GM19467 (cell line): Measurements from ENCODE around the gene PPTC7.
"Not testable (repeated sequence)": the region's sequence is repeated elsewhere in the genome, so short reads cannot be mapped to it uniquely, and the experiment has no call there.

ENCODE experiments used
- ATAC-seq: cut with Tn5 transposase; IDR thresholded peaks from one replicate; pipeline ENCODE4 v1.9.1; 2021; ENCODE audit warnings: mild to moderate bottlenecking, moderate library complexity; ENCODE audit not compliant: unreplicated experiment

Gene PPTC7, protein sequence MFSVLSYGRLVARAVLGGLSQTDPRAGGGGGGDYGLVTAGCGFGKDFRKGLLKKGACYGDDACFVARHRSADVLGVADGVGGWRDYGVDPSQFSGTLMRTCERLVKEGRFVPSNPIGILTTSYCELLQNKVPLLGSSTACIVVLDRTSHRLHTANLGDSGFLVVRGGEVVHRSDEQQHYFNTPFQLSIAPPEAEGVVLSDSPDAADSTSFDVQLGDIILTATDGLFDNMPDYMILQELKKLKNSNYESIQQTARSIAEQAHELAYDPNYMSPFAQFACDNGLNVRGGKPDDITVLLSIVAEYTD

DNA sequence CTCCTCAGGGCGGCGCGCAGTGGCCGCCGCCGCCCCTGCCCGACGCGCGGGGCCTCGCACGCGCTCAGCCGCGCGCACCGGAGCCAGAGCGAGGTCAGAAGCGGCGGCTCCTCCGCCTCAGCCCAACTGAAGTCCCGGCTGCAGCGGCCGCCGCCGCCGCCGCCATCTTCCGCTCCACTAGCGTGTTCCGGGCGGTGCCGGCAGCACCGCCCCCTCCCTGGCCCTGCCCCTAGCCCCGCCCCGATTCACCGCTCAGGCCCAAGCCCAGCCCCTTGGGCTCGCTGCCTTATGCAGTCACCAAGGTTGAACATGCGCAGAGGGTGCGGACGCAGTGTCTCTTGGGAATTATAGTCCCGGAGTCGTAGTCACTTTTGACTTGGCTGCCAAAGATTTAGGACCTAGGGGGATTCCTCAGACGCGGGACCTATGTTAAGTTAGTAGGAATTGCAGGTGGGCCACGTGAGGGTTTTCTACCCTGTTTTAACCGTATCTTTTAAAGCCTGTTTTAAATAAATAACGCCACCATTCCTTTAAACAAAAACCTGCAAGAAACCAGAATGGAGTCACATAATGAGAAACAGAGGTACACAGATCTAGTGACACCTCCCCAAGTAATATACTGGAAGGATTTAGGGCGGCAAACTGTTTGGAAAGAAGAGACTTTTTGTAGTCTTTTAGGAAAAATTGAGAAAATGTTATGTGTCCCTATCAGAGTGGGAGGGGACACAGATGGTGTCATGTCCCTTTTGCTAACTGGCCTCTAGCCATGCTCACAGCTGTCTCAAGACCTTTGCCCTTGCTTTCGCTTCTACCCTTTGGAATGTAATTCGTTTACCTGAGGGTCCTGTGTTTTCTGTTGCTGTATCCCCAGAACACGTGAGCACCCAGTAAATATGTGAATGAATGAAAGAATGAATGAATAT is at the start of gene PPTC7:
TSS of gene PPTC7 (minus strand) at position 182 of the 923 bp plus-strand sequence. CDS start 287 bp downstream, outside the sequence.
- peak; percentile 80 for ATAC-seq

DNA sequence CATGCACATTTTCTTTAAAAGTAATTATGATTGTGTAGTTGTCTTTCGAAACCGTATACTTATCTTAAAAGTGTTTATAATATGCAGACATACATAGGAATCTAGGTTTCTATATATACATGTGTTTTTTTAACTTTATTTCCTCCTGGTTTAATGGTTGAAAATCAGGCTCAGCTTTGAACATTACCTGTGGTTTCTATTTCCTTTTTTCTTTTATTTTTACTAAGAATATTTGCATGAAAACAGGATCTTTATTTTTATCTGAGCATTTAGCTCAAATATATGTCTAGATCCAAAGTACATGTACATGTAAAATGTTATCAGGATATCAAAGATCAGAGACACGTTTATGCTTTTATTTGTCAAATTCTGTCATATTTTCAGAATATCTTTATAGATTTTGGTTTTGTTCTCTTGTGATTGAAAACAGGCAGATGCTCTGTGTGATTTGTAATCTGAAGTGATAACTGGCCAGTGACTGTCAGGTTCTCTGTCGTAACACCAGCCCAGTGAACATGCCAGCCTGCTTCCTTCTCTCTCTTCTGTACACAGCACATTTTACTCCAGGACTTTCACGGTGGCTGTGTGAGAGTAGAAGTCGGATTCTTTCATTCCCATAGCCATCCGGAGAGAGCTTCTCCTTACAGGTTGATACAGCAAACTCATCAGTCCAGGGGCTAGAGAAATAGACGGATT is 44.5 kb upstream of the PPTC7 start:
- no peak for ATAC-seq

DNA sequence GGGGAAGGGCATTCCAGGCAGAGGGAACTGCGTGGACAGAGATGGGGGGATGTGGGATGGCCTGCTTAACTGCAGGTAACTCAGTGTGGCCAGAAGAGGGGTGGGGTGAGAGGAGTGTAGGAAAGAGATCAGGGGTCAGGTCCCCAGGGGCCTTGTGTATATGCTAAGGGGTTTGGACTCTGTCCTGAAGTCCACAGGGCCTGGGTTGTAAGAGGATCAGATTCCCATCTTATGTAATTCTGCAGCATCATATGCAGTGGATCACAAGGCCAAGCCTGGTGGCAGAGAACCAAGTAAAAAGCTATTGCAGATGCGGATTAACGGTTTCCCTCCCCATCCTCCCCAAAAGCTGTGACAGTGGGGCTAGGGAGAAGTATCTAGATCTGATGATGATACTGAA is 39.5 kb upstream of the PPTC7 start:
- ATAC-seq = no peak

DNA sequence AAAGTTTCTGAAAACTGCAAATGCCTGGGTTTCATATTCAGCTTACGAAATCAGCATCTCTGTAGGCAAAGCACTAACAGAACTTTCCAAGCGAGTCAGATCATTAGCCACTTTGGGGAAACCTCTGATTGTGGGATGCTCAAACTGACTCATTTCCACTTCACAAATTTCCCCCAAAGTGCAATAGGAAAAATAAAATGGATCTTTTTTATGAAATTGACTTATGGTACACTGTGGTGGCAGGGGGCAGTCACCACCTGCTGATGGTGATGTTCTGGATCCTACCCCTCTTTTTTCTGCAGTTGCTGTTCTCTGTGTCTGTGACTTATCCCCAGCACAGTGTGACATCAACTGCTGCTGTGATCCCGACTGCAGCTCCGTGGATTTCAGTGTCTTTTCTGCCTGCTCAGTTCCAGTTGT is 36.4 kb upstream of the PPTC7 start:
- no peak for ATAC-seq

DNA sequence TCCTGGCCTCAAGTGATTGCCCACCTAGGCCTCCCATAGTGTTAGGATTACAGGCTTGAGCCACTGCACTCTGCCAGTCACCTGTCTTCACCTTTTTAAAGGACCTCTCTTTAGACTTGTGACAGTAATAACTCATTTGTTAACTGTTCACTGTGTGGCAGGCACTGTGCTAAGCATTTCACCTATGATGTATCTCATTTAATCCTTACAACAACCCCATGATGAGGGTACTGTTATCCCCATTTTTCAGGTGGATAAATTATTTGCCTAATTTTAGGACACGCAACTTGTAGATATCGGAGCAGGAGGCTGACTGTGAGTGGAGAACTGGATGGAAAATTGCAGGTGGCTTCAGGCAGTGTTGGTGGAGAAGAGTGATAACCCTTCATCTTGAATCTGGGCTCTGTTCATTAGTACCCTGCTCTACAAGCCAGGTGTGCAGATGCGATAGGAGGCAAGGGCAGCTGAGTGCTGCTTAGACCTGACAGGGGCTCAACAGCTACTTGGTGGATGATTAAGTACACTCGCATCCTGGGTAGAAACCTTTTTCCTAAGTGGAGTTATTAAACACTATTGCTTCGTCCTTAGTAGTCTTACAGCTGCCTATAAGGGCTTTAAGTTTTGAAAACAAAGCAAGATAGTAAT is 33.5 kb upstream of the PPTC7 start:
- no peak for ATAC-seq

DNA sequence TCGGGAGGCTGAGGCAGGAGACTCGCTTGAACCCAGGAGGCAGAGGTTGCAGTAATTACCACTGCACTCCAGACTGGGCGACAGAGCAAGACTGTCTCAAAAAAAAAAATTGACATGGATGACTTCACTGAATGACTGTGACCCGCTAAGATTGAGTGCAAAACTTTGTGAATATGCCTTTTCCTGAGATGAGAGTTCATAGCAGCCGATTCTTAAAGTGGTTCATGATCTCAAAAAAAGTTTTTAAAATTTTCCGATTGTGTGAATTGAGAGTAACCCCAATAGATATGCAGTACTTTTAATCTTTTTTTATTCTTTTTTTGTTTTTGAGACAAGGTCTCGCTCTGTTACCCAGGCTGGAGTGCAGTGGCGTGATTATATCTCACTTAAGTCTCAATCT is 32.1 kb upstream of the PPTC7 start:
- no peak for ATAC-seq

DNA sequence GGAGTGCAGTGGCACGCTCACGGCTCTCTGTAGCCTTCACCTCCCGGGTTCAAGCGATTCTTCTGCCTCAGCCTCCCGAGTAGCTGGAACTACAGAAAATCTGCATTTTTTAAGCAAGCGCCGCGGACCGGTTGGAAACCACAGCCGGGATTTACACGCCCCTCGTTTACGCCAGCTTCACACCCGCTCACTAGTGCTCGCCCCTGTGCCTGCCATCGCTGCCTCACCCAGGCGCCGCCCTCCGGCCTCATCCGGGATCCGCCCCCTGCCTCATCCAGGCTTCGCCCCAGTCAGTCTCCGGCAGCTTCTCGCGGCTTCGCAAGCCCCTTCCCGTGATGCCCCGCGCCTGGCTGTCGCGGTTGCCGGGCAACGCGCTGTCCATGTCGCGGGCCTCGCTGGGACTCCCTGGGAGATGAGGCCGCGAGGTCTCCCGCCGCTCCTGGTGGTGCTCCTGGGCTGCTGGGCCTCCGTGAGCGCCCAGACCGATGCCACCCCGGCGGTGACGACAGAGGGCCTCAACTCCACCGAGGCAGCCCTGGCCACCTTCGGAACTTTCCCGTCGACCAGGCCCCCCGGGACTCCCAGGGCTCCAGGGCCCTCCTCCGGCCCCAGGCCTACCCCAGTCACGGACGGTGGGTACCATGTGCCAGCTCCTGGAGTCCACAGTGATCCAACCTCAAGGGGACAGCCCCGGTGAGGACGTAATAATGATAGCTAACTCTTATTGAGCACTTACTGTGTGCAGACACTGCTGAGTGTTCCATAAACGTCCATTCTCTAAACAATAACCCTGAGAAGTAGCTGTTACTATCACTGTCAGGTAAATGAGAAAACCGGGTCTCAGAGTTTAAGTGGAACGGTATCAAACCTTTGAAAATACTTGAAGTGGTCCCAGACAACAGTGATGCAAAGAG is 30.9 kb upstream of the PPTC7 start, which contains the start of gene TCTN1:
TSS of gene TCTN1 (plus strand) at position 359 of the 914 bp plus-strand sequence. CDS start at position 413, 54 bp downstream.
- peak; percentile 87 for ATAC-seq

DNA sequence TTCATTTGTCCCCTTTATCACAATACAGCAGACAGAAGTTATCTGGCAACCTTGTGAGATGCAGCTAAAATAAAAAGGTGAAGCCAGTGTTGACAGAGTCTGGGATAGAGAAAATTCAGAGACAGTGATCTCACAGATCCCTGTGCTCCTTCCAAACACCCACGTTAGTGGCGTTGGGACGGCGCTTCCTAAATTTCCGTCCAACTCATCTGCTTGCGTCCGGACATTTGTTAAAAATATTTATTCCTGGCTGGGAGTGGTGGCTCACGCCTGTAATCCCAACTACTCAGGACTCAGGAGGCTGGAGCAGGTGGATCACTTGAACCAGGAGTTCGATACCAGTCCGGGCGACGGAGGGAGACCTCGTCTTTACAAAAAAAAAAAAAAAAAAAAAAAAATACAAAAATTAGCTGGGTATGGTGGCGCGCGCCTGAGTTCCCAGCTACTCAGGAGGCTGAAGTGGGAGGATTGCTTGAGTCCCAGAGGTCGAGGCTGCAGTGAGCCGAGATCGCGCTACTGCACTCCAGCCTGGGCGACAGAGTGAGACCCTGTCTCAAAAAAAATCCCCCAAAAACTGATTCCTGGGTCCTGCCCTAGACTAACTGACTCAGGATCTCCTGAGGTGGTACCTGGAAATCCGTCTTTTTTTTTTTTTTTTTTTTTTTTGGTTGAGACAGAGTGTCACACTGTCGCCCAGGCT is 30.1 kb upstream of the PPTC7 start:
- no peak for ATAC-seq

DNA sequence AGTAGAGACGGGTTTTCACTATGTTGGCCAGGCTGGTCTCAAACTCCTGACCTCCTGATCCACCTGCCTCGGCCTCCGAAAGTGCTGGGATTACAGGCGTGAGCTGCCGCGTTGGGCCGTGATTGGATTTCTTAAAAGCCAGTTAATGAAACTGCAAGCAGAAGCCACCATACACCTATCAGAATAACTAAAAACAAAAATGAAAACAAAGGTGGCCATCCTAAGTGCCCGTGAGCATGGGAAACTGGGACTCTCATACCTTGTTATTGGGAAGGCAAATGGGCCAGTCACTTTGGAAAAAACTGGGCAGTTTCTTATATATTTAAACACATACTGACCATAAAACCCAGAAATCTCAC is 23.1 kb upstream of the PPTC7 start:
- no peak for ATAC-seq

DNA sequence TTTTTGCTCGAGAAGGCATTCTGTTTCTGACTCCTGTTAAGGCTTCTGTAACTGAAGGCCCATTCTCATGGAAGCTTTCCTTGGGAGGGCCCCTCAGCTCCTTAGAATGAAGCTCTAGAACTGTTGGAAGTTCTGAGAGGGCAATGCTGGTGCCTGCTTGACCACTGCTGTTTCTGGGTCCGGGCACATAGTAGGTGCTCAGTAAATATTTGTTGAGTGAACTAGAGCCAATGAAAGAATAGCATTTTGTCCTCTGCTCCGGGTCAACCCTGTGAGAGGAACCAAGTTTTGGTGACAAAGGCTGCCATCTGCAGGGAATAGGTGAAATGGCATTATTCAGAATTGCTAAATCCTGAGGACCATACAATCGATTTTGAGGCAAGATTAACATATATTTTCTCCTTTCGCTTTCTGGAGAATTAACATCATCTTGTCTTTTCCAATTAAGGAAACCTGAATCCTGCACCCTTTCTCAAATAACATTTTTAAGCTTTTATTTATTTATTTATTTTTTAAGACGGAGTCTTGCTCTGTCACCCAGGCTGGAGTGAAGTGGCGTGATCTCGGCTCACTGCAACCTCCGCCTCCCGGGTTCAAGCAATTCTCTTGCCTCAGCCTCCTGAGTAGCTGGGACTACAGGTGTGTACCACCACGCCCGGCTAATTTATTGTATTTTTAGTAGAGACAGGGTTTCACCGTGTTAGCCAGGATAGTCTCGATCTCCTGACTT is 19.1 kb upstream of the PPTC7 start:
- not testable (repeated sequence) for ATAC-seq

DNA sequence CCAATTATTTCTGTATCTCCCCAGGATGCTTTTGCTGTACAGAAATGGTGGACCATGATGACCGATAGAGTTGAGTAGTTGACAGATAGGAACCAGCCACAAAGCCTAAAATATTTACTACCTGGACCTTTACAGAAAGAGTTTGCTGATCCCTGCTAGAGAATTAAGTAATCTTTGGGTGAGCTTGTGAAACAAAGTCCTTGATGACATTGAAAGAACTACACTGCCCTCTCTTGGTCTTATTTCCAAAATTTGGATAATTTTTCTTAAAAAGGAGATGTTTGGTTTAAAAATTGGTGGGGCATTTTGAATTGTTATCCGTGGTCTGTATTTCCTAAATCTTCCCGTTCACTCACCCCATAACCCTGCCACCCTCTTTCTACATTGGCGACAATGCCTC is 17.1 kb upstream of the PPTC7 start:
- ATAC-seq = no peak

DNA sequence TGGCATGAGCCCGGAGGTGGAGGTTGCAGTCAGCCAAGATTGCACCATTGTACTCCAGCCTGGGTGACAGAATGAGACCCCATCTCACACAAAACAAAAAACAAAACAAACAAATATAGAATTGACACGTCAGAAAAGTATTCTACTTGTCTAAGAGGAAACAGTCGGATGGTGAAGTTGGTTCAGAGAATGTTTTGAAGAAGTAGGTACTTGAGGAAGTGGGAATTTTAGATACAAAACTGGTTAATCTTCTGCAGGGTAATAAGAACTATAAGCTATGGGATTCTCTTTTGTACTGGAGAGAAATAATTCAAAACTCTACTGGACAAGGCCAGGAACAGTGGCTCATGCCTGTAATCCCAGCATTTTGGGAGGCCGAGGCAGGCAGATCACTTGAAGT is 16.2 kb upstream of the PPTC7 start:
- ATAC-seq = no peak

DNA sequence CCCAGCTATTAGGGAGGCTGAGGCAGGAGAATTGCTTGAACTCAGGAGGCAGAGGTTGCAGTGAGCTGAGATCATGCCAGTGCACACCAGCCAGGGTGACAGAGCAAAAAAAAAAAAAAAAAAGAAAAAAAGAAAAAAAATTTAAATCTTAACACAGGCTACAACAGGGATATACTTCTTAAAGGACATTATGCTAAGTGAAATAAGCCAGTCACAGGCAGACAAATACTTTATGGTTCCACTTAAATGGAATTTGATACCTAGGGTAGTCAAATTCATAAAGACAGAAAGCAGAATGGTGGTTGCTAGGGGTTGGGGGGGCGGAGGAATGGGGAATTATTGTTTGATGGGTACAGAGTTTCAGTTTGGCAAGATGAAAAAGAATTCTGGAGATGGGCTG is 14.8 kb upstream of the PPTC7 start:
- ATAC-seq = no peak

DNA sequence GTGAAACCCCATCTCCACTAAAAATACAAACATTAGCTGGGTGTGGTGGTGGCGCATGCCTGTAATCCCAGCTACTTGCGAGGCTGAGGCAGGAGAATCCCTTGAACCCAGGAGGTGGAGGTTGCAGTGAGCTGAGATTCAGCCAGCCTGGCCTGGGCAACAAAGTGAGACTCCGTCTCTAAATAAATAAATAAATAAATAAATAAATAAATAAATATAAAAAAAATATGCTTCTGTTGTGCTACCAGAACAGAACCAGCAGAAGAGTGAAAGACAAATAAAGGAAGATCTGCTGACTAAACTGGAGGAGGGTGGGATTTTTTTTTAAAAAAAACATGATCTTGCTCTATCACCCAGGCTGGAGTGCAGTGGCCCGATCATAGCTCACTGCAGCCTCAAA is 9.8 kb upstream of the PPTC7 start:
- ATAC-seq = not testable (repeated sequence)

DNA sequence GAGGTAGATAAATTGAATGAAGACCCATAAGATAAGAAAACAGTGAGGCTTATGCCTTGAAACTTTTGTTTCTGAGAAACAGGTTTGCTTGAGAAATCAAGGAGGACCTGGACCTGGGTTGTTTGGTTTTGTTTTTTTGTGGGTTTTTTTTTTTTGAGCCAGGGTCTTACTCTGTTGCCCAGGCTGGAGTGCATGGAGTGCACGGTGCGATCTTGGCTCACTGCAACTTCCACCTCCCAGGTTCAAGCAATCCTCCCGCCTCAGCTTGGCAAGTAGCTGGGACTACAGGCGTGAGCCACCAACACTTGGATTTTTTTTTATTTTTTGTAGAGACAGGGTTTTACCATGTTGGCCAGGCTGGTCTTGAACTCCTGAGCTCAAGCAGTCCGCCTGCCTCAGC is 9.0 kb upstream of the PPTC7 start:
- no peak for ATAC-seq

DNA sequence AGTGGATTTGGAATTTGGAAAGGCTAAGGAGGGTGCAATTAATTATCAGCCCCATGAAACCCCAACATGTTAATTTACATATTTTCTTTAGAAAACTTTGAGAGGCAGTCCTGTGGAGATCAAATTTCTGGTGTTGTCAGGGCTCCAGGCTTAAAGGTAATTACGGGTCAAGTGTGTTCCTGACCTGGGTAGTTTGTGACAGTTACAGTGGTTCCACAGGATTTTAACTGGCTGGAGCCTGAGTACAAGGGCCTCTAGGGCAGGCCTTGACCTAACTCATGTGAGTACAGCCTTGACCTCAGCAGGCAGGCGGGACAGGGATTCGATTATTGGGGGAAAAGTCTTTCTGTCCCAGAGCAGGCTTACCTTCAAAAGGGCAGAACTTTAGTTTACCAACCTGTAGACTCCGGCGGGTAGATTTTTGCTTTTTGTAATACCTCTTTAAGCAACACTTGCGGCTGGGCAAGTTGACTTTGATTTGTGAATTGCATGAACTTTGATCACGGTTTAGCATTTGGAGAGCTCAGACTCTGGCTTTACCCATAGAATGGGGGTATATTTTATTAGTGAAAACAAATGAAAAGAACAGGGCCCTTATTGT is 8.4 kb upstream of the PPTC7 start:
- ATAC-seq = no peak

DNA sequence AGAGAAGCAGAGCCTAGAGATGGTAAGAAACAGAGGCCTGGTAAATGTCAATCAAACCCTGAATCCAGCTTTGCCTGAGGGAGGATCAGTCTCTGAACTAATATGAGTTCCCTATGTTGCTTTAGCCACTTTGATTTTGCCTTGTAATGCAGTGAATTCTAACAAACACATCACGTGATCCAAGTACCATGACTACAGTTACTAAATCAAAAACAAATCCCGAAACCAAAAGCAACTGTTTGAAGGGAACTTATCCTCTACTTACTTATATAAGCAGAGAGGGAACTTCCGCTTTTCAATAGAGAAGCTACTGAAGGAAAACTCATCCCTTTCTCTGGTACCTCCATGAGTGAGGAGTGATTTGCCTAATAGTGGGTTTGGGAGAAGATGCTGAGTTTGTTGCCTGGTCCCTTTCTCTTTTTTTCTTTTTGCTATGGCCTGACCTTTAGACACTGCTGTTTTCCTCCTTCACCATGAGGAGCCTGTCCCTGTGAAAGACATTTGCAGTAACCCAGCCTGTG is 7.7 kb upstream of the PPTC7 start:
- ATAC-seq = peak; percentile 66

DNA sequence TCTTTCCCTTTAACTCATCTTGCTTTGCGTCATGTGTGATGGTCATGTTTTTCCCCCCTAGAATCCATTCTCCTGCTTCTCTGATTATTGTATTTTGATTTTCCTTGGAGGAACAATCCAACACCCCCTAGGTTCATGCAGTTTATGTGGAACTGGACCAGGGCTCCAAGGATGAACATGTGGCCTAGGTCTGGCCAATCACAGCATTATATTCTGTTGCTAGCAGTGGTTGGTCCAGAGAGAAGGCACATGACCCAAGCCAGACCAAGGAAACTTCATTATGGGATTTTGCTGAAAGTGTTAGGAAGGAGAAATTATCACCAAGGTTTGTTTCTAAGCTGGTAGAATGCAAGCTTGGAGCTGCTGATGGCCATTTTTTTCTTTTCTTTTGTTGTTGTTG is 6.9 kb upstream of the PPTC7 start:
- no peak for ATAC-seq
